Sigmoid colon (tissue), 7 donors: ENCODE measurements around the gene LAMB1. TPM values are rescaled to one million over a fixed set of nuclear protein-coding genes. Genes with fewer than 3 reads are reported as not detected.

Experiments
- DNase-seq: peaks from one replicate; pipeline ENCODE4 v3.0.0-alpha.2; 2019
- H3K27ac ChIP-seq, 4 donors: fragments of 200-600 bp; sonication (generic); one replicate each; pipeline ENCODE4 v1.5.1; 2016 to 2019; ENCODE audit warnings: mild to moderate bottlenecking in 1 of 4
- H3K27me3 ChIP-seq, 3 donors: fragments of 200-600 bp; sonication (generic); one replicate each; pipeline ENCODE4 v1.5.1; 2019; ENCODE audit warnings: mild to moderate bottlenecking in 1 of 3
- H3K36me3 ChIP-seq, 4 donors: fragments of 200-600 bp; sonication (generic); one replicate each; pipeline ENCODE4 v1.5.1; 2016 to 2019
- H3K4me1 ChIP-seq, 4 donors: fragments of 200-600 bp; sonication (generic); one replicate each; pipeline ENCODE4 v1.5.1; 2017 to 2019
- H3K4me3 ChIP-seq, 4 donors: fragments of 200-600 bp; sonication (generic); one replicate each; pipeline ENCODE4 v1.5.1; 2017 to 2019; ENCODE audit warnings: mild to moderate bottlenecking in 2 of 4, moderate library complexity in 1 of 4
- H3K9me3 ChIP-seq, 4 donors: fragments of 200-600 bp in 3 of 4; sonication (generic) in 3 of 4; one replicate each; pipeline versions ENCODE4 v1.5.1 to v1.6.1; 2013 to 2019
- EP300 ChIP-seq, 4 donors: sonication (generic); formaldehyde crosslinking; IDR thresholded peaks; one replicate each; pipeline ENCODE4 v1.6.1; 2017; ENCODE audit warnings: antibody characterized with exemption in 4 of 4
- POLR2A ChIP-seq, 2 donors: fragments of 450-650 bp; IDR thresholded peaks; one replicate each; pipeline ENCODE4 v1.6.1; 2016; ENCODE audit warnings: antibody characterized with exemption in 2 of 2, mild to moderate bottlenecking in 2 of 2, moderate library complexity in 2 of 2
- POLR2AphosphoS5 ChIP-seq, 4 donors: sonication (generic); formaldehyde crosslinking; IDR thresholded peaks; one replicate each; pipeline ENCODE4 v1.6.1; 2017; ENCODE audit warnings: antibody characterized with exemption in 4 of 4
- WGBS, 2 donors: extraction: QIAGEN DNeasy Blood & Tissue Kit; methylation state at CpG; one replicate each; pipeline ENCODE4 v1.1.7; 2013; 5-methylcytosine and 5-hydroxymethylcytosine counted together
- intact Hi-C: fragments of 100-400 bp; cut with DNase I; formaldehyde crosslinking; loops from one replicate; pipeline ENCODE4 v1.15.1; 2023
- polyA plus RNA-seq, 3 donors: library from polyadenylated mRNA; stranded (reverse); fragments of 200-250 nt; gene quantifications; one replicate each; pipeline ENCODE4 v1.2.3, GENCODE V29; 2013
- total RNA-seq, 4 donors: library from RNA; depleted of rRNA; stranded (reverse); fragments of >200 nt; gene quantifications; one replicate each; pipeline ENCODE4 v1.1.0, GENCODE V29; 2016
- TF ChIP-seq, protein P1 (sequence below), 4 experiments: fragments of 450-650 bp in 3 of 4; fragments of 200-600 bp in 1 of 4; IDR thresholded peaks; one replicate each; pipeline ENCODE4 v1.5.1; 2016 to 2019; ENCODE audit warnings: antibody characterized with exemption in 4 of 4, mild to moderate bottlenecking in 3 of 4, moderate library complexity in 2 of 4
- donor health status: healthy with polysubstance abuse.
- donor health status: Bipolar disorder and iron deficiency.
- donor health status: healthy.

The LAMB1 gene
- total and polyA plus RNA-seq, 7 donors: 16.9 to 246 (median 161) TPM

DNA sequence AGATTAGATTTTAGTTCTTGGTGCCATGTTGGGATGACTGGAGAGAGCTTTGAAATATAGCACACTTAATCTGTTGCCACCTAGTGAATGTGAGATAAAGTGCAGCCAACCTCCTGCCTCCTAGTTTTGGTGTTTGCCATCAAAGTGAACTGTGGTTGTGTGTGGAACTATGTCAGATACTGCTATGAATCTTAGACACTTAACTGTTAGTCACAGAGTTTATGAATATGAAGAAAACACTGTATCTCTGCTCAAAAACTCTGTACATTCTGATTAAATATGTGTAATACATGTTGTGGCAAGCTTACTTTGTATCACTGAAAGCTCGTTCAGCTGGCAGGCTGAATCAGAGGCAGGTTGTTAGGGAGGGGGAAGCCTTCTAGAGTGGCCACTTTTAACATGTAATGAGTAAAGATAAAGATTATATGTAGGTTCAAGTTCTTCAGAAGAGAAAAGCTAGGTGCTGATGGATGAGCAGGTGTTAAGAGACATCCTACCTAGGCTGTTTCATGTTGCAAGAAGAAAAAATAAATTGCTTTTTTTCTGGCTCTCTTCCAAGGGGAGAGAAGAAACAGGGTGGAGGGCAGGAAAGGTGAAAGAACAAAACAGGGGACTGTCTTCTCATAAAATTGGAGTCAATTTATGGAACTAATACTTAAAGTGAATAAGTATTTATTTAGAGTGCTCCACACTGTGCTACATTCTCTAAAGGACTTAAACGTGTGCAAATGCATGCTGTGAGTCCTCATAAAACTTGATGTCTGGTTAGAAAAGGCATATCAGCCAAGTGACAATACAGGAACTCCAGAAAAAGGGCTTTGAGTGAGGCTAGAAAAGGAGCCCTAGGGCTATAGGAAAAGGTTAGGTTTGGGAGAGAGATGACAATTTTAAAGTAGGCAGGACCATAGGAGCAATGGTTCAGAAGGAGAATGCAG, 14.1 kb upstream of the LAMB1 start:
- H3K27ac ChIP-seq: peak overlapping the region; percentile 7 to 68 (median 39)

DNA sequence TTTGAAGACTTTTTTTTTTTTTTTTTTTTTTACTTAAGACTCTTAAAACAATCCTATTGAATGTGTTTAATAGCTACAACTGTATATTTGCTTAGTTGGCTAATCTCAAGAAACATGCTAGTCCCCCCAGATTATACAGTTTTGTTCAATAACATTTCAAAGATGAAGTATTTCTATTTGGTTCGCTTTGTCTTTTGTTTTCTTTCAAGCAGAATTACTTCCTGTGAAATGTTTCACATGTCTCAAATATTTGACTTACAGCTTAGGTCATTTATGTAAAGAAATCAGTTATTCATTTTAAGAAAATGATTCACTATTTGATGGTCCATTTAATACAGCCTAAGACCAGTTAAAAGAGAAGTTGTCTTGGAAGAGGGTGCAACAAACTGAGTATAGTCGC, 12.8 kb upstream of the LAMB1 start:
- WGBS, 2 donors: 61 to 73% methylated on average over 2 of the region's 2 CpGs
- no peaks in the 10 kb centered on the region for H3K9me3 ChIP-seq
- H3K4me1 ChIP-seq: peaks cover 0 to 55% (median 33%) of the 10 kb centered on the region in 4 donors
- no peak for TF ChIP-seq POLR2AphosphoS5 (IDR thresholded peaks at IDR 0.05)
- TF ChIP-seq POLR2A (IDR thresholded peaks at IDR 0.05): no peak
- TF ChIP-seq, protein P1, sequence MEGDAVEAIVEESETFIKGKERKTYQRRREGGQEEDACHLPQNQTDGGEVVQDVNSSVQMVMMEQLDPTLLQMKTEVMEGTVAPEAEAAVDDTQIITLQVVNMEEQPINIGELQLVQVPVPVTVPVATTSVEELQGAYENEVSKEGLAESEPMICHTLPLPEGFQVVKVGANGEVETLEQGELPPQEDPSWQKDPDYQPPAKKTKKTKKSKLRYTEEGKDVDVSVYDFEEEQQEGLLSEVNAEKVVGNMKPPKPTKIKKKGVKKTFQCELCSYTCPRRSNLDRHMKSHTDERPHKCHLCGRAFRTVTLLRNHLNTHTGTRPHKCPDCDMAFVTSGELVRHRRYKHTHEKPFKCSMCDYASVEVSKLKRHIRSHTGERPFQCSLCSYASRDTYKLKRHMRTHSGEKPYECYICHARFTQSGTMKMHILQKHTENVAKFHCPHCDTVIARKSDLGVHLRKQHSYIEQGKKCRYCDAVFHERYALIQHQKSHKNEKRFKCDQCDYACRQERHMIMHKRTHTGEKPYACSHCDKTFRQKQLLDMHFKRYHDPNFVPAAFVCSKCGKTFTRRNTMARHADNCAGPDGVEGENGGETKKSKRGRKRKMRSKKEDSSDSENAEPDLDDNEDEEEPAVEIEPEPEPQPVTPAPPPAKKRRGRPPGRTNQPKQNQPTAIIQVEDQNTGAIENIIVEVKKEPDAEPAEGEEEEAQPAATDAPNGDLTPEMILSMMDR (IDR thresholded peaks at IDR 0.05): no peak
- no peak for TF ChIP-seq EP300 (IDR thresholded peaks at IDR 0.05)
- H3K36me3 ChIP-seq: no peaks in the 10 kb centered on the region
- DNase-seq: no peak
- H3K27ac ChIP-seq: peak overlapping the region in 3 of 4 donors; percentile 7 to 68 (median 43)
- H3K4me3 ChIP-seq: no peak overlapping the region
- intact Hi-C loops: loop anchor here (5.0 kb wide), 1 partner anchor 82 kb away; no protein-coding TSS in a partner anchor
- H3K27me3 ChIP-seq: no peaks in the 10 kb centered on the region

More for the DNA sequence above, 14.1 kb upstream of the LAMB1 start:
- no peaks in the 10 kb centered on the region for H3K36me3 ChIP-seq
- peaks cover 0 to 51% (median 31%) of the 10 kb centered on the region in 4 donors for H3K4me1 ChIP-seq
- intact Hi-C loops: loop anchor here (5.0 kb wide), 1 partner anchor 80 kb away; no protein-coding TSS in a partner anchor
- no peaks in the 10 kb centered on the region for H3K9me3 ChIP-seq
- no peak for DNase-seq
- TF ChIP-seq, protein P1 (IDR thresholded peaks at IDR 0.05): peak in 3 of 4 experiments; percentile 35 to 45 (median 37)
- peak in 1 of 4 donors; percentile 26 for TF ChIP-seq POLR2AphosphoS5 (IDR thresholded peaks at IDR 0.05)
- no peak for TF ChIP-seq POLR2A (IDR thresholded peaks at IDR 0.05)
- 14 to 57% methylated on average over 2 of the region's 2 CpGs for WGBS, 2 donors
- no peak overlapping the region for H3K4me3 ChIP-seq
- H3K27me3 ChIP-seq: no peaks in the 10 kb centered on the region

DNA sequence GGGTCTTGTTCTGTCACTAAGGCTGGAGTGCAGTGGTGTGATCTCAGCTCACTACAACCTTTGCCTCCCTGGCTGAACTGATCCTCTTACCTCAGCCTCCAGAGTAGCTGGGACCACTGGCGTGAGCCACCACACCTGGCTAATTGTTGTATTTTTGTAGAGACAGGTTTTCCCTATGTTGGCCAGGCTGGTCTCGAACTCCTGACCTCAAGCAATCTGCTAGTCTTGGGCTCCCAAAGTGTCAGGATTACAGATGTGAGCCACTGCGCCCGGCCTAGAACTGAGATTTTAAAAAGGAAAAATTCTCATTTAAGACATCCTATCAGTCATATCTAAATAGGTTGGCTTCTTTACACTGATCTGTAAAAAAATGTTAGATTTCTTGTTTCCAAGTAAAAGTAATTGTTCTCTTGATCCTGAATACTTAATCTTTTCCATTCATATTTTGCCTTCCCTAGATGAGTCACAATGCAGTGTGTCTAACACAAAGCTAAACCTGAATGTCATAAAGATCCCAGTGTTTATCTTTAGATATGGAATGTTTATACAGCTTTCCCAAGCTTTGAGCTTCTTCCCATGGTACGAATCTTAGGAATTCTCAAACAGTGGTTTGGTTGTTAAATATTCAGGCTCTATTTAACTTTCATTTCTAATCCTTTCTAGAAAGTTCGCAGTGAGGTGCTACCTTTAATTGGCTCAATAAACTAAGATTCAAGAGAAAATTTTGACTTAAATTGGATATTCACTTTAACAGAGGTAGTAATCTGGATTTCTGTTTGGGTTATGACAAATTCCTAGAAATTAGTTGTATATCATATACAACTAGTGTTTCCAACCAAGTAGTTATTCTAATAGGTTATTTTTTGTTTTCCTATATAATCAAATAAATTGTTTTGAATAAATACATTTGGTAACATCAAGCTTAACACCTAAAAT, 12.1 kb upstream of the LAMB1 start:
- intact Hi-C loops: loop anchor here (5.0 kb wide), 1 partner anchor 82 kb away; no protein-coding TSS in a partner anchor
- H3K27ac ChIP-seq: peak overlapping the region; percentile 57 to 68 (median 65)

DNA sequence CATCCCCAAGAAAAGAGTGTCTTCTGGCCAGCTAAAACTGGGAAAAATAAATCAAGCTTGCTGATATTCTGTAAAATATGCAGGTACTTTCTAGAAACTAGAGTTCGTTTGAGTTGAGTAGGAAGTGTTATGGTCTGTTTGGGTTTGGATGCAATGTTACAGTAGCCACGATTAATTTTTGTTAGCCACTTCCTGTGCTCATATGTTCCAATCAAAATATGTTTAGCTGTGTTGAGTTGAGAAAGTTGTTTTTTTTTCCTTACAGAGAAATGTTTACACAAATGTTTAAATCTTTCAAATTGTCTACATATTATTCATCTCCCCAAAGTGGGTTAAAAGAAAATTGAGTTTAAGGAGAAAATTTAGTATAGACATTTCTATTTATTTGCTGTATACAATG, 11.3 kb upstream of the LAMB1 start:
- TF ChIP-seq, protein P1 (IDR thresholded peaks at IDR 0.05): no peak
- TF ChIP-seq EP300 (IDR thresholded peaks at IDR 0.05) (no peak), POLR2A (IDR thresholded peaks at IDR 0.05) (no peak), POLR2AphosphoS5 (IDR thresholded peaks at IDR 0.05) (no peak)
- H3K9me3 ChIP-seq: no peaks in the 10 kb centered on the region
- peak overlapping the region in 2 of 4 donors; percentile 67 to 68 for H3K27ac ChIP-seq
- H3K27me3 ChIP-seq: no peaks in the 10 kb centered on the region
- peaks cover 0 to 61% (median 36%) of the 10 kb centered on the region in 4 donors for H3K4me1 ChIP-seq
- DNase-seq: no peak
- intact Hi-C loops: no loop called here
- WGBS, 2 donors: 34 to 37% methylated on average over 2 of the region's 2 CpGs
- no peak overlapping the region for H3K4me3 ChIP-seq
- no peaks in the 10 kb centered on the region for H3K36me3 ChIP-seq

More for the DNA sequence above, 12.1 kb upstream of the LAMB1 start:
- no peak for TF ChIP-seq EP300 (IDR thresholded peaks at IDR 0.05)
- peak in 3 of 4 donors; percentile 24 to 69 (median 44) for TF ChIP-seq POLR2AphosphoS5 (IDR thresholded peaks at IDR 0.05)
- DNase-seq: no peak
- WGBS, 2 donors: 37 to 69% methylated on average over 6 of the region's 6 CpGs
- H3K4me1 ChIP-seq: peaks cover 0 to 61% (median 36%) of the 10 kb centered on the region in 4 donors
- H3K27me3 ChIP-seq: no peaks in the 10 kb centered on the region
- no peaks in the 10 kb centered on the region for H3K9me3 ChIP-seq
- no peak overlapping the region for H3K4me3 ChIP-seq
- H3K36me3 ChIP-seq: no peaks in the 10 kb centered on the region
